ENCODE results near the gene KAT8. TPM values are rescaled to one million over a fixed set of nuclear protein-coding genes. Genes with fewer than 3 reads are reported as not detected.

KAT8 gene
- total and polyA plus RNA-seq, 2 of the 13 experiments (the other 11 are each of a cell fraction or from before 2014, with no cell fraction given), result 79.0 to 84.2 TPM

DNA sequence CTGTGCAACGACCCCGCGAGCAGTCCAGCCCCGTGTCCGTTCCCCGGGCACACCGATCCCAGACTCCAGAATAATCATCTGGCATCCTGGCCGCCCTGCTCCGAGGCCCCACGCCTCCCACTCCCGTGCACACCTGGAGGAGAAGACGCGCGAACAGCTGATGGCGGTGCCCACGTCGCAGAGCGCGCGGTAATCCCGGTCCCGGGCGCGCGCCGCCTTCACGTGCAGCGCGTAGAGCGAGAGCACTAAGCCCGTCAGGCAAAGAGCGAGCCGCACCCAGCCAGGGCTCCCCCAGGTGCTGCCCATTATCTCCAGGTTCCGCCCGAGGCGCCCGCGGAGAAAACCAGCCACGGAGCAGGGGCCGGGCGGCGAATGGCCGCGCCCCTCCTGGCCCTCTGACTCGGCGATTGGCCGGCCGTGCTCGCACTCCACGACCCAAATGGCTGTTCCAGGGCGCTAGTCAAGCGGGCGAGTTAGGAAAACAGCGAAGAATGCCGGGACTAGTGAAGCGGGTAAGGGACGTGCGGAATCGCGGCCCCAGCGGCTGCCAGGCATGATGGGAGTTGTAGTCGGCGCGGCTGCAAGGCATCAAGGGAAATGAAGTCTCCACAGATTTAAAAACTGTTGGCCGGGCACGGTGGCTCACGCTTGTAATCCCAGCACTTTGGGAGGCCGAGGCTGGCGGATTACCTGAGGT is 22.9 kb upstream of the KAT8 start, which contains the start of gene VKORC1 (continued):
- TF ChIP-seq YEATS2 (CRISPR knock-in tag; IDR thresholded peaks at IDR 0.05; ENCODE audit: borderline replicate concordance) (peak; percentile 95), ZNF44 (CRISPR knock-in tag; IDR thresholded peaks at IDR 0.05) (no peak), ZNF761 (CRISPR knock-in tag; conservative IDR thresholded peaks at IDR 0.05) (peak; percentile 81; the same call in 1 of the 2 replicates), THYN1 (CRISPR knock-in tag; IDR thresholded peaks at IDR 0.05; ENCODE audit: borderline replicate concordance, low read depth) (no peak), BORCS8-MEF2B (CRISPR knock-in tag; IDR thresholded peaks at IDR 0.05) (peak; percentile 69), PHF20 (CRISPR knock-in tag; IDR thresholded peaks at IDR 0.05) (no peak; the same call in none of the 2 replicates), NFYB (CRISPR knock-in tag; IDR thresholded peaks at IDR 0.05) (peak; percentile 86), KDM3A (CRISPR knock-in tag; IDR thresholded peaks at IDR 0.05; ENCODE audit: low read depth) (peak; percentile 95), BRD4 (CRISPR knock-in tag; IDR thresholded peaks at IDR 0.05) (0 out of 2 replicates have a peak, but pooled peaks have one; percentile 64), HIVEP1 (CRISPR knock-in tag; IDR thresholded peaks at IDR 0.05) (peak; percentile 86), KAT8 (CRISPR knock-in tag; IDR thresholded peaks at IDR 0.05) (peak; percentile 91), POLR2A (IDR thresholded peaks at IDR 0.05; ENCODE audit: insufficient read depth in 1 of 2, low read depth in 2 of 2, low read length in 2 of 2) (peak; percentile 84 to 90), TGIF2 (CRISPR knock-in tag; IDR thresholded peaks at IDR 0.05) (peak; percentile 66; the same call in 1 of the 2 replicates), ZNF367 (CRISPR knock-in tag; IDR thresholded peaks at IDR 0.05; ENCODE audit: borderline replicate concordance) (peak; percentile 4; the same call in 1 of the 2 replicates), TBP (CRISPR knock-in tag; IDR thresholded peaks at IDR 0.05) (no peak; the same call in 1 of the 2 replicates), PCBP1 (IDR thresholded peaks at IDR 0.05; ENCODE audit: borderline replicate concordance, low read depth, low read length) (0 out of 2 replicates have a peak, but pooled peaks have one; percentile 47)
- TF ChIP-seq, protein P1, sequence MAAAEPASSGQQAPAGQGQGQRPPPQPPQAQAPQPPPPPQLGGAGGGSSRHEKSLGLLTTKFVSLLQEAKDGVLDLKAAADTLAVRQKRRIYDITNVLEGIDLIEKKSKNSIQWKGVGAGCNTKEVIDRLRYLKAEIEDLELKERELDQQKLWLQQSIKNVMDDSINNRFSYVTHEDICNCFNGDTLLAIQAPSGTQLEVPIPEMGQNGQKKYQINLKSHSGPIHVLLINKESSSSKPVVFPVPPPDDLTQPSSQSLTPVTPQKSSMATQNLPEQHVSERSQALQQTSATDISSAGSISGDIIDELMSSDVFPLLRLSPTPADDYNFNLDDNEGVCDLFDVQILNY (CRISPR knock-in tag; conservative IDR thresholded peaks at IDR 0.05), result 0 out of 2 replicates have a peak, but pooled peaks have one; percentile 21
- TF ChIP-seq, protein P2, sequence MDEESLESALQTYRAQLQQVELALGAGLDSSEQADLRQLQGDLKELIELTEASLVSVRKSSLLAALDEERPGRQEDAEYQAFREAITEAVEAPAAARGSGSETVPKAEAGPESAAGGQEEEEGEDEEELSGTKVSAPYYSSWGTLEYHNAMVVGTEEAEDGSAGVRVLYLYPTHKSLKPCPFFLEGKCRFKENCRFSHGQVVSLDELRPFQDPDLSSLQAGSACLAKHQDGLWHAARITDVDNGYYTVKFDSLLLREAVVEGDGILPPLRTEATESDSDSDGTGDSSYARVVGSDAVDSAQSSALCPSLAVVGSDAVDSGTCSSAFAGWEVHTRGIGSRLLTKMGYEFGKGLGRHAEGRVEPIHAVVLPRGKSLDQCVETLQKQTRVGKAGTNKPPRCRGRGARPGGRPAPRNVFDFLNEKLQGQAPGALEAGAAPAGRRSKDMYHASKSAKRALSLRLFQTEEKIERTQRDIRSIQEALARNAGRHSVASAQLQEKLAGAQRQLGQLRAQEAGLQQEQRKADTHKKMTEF (CRISPR knock-in tag; IDR thresholded peaks at IDR 0.05), result peak; percentile 92
- TF ChIP-seq, protein P3, sequence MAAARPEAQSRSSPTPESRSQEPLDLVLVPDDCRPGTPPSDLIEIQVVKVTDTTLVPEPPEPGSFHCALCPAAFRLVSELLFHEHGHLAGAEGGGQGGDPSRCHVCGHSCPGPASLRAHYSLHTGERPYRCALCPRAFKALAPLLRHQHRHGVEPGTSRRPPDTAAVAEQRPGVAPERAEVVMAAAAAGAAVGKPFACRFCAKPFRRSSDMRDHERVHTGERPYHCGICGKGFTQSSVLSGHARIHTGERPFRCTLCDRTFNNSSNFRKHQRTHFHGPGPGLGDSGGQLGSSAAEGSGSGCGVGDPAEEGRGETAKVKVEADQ (CRISPR knock-in tag; IDR thresholded peaks at IDR 0.05; ENCODE audit: borderline replicate concordance), result no peak
- TF ChIP-seq, protein P4, sequence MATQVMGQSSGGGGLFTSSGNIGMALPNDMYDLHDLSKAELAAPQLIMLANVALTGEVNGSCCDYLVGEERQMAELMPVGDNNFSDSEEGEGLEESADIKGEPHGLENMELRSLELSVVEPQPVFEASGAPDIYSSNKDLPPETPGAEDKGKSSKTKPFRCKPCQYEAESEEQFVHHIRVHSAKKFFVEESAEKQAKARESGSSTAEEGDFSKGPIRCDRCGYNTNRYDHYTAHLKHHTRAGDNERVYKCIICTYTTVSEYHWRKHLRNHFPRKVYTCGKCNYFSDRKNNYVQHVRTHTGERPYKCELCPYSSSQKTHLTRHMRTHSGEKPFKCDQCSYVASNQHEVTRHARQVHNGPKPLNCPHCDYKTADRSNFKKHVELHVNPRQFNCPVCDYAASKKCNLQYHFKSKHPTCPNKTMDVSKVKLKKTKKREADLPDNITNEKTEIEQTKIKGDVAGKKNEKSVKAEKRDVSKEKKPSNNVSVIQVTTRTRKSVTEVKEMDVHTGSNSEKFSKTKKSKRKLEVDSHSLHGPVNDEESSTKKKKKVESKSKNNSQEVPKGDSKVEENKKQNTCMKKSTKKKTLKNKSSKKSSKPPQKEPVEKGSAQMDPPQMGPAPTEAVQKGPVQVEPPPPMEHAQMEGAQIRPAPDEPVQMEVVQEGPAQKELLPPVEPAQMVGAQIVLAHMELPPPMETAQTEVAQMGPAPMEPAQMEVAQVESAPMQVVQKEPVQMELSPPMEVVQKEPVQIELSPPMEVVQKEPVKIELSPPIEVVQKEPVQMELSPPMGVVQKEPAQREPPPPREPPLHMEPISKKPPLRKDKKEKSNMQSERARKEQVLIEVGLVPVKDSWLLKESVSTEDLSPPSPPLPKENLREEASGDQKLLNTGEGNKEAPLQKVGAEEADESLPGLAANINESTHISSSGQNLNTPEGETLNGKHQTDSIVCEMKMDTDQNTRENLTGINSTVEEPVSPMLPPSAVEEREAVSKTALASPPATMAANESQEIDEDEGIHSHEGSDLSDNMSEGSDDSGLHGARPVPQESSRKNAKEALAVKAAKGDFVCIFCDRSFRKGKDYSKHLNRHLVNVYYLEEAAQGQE (IDR thresholded peaks at IDR 0.05; ENCODE audit: borderline replicate concordance in 1 of 2, low read depth in 1 of 2, low read length in 2 of 2), result peak in 1 of 2 experiments; percentile 59; a peak in 1 of 4 replicates
- TF ChIP-seq, protein P5, sequence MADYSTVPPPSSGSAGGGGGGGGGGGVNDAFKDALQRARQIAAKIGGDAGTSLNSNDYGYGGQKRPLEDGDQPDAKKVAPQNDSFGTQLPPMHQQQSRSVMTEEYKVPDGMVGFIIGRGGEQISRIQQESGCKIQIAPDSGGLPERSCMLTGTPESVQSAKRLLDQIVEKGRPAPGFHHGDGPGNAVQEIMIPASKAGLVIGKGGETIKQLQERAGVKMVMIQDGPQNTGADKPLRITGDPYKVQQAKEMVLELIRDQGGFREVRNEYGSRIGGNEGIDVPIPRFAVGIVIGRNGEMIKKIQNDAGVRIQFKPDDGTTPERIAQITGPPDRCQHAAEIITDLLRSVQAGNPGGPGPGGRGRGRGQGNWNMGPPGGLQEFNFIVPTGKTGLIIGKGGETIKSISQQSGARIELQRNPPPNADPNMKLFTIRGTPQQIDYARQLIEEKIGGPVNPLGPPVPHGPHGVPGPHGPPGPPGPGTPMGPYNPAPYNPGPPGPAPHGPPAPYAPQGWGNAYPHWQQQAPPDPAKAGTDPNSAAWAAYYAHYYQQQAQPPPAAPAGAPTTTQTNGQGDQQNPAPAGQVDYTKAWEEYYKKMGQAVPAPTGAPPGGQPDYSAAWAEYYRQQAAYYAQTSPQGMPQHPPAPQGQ (CRISPR knock-in tag; IDR thresholded peaks at IDR 0.05; ENCODE audit: borderline replicate concordance), result no peak

All from HepG2 (cell line).